ENCODE measurements around the gene KRT76.
"Not testable (repeated sequence)": the region's sequence is repeated elsewhere in the genome, so short reads cannot be mapped to it uniquely, and the experiment has no call there.

Gene KRT76

GRCh38 chr12:52752516-52752915 lies 24.6 kb downstream of the KRT76 start:
- TF ChIP-seq CTCF (IDR thresholded peaks at IDR 0.05), result no peak
- Histone ChIP-seq H3K4me3 (no peak overlapping the region), H3K27ac (no peak overlapping the region)
- DNase-seq (ENCODE audit: low spot score), result no peak

- H3K27ac ChIP-seq, result no peak overlapping the region
- no peak for DNase-seq (ENCODE audit: low spot score)
- no peak overlapping the region for H3K4me3 ChIP-seq
- TF ChIP-seq CTCF (IDR thresholded peaks at IDR 0.05), result no peak
Measured at GRCh38 chr12:52751795-52752194, 25.4 kb downstream of the KRT76 start.

- H3K4me3 ChIP-seq; DNase-seq (ENCODE audit: low spot score); H3K27ac ChIP-seq: not testable (repeated sequence)
Measured at GRCh38 chr12:52750532-52750931, 26.6 kb downstream of the KRT76 start.

- no peak for TF ChIP-seq CTCF (IDR thresholded peaks at IDR 0.05)
- H3K27ac ChIP-seq, result no peak overlapping the region
- DNase-seq (ENCODE audit: low spot score), result no peak
- no peak overlapping the region for H3K4me3 ChIP-seq
Measured at GRCh38 chr12:52749827-52750226, 27.3 kb downstream of the KRT76 start.

GRCh38 chr12:52748578-52748977 lies 28.6 kb downstream of the KRT76 start:
- Histone ChIP-seq H3K27ac (no peak overlapping the region), H3K4me3 (no peak overlapping the region)
- TF ChIP-seq CTCF (IDR thresholded peaks at IDR 0.05), result no peak
- DNase-seq (ENCODE audit: low spot score), result no peak

- no peak for DNase-seq (ENCODE audit: low spot score)
- H3K4me3 ChIP-seq, result no peak overlapping the region
- TF ChIP-seq CTCF (IDR thresholded peaks at IDR 0.05), result no peak
- H3K27ac ChIP-seq, result no peak overlapping the region
Measured at GRCh38 chr12:52745554-52745953, 31.6 kb downstream of the KRT76 start.

GRCh38 chr12:52744493-52745156 lies 32.5 kb downstream of the KRT76 start:
- TF ChIP-seq CTCF (IDR thresholded peaks at IDR 0.05), result no peak
- no peak for DNase-seq (ENCODE audit: low spot score)
- Histone ChIP-seq H3K27ac (no peak overlapping the region), H3K4me3 (no peak overlapping the region)
